Mucosa of rectum (tissue), 2 donors: ENCODE results near the gene CCDC80.

Experiments used
- H3K27ac ChIP-seq, 2 donors: one replicate each; pipeline ENCODE4 v1.7.0; 2013; ENCODE audit warnings: inconsistent platforms in 2 of 2, low read depth in 2 of 2, low read length in 2 of 2
- H3K27me3 ChIP-seq, 2 donors: one replicate each; pipeline ENCODE4 v1.7.0; 2013; ENCODE audit warnings: low read length in 2 of 2; ENCODE audit not compliant: control insufficient read depth in 2 of 2, insufficient read depth in 2 of 2
- H3K36me3 ChIP-seq, 2 donors: one replicate each; pipeline ENCODE4 v1.7.0; 2013; ENCODE audit warnings: low read length in 2 of 2; ENCODE audit not compliant: control insufficient read depth in 2 of 2, insufficient read depth in 2 of 2
- H3K4me1 ChIP-seq, 2 donors: one replicate each; pipeline ENCODE4 v1.7.0; 2013; ENCODE audit warnings: low read length in 2 of 2, mild to moderate bottlenecking in 1 of 2; ENCODE audit not compliant: control insufficient read depth in 2 of 2, insufficient read depth in 2 of 2
- H3K4me3 ChIP-seq, 2 donors: one replicate each; pipeline ENCODE4 v1.7.0; 2013; ENCODE audit warnings: low read length in 2 of 2
- H3K9ac ChIP-seq, 2 donors: one replicate each; pipeline ENCODE4 v1.7.0; 2013; ENCODE audit warnings: low read length in 2 of 2, low read depth in 1 of 2, mild to moderate bottlenecking in 1 of 2
- H3K9me3 ChIP-seq, 2 donors: one replicate each; pipeline ENCODE4 v1.7.0; 2013; ENCODE audit warnings: low read length in 2 of 2; ENCODE audit not compliant: control insufficient read depth in 2 of 2
- donor health status: healthy.
- donor health status: Normal muscosa, but diverticular disease.

CCDC80 gene

DNA sequence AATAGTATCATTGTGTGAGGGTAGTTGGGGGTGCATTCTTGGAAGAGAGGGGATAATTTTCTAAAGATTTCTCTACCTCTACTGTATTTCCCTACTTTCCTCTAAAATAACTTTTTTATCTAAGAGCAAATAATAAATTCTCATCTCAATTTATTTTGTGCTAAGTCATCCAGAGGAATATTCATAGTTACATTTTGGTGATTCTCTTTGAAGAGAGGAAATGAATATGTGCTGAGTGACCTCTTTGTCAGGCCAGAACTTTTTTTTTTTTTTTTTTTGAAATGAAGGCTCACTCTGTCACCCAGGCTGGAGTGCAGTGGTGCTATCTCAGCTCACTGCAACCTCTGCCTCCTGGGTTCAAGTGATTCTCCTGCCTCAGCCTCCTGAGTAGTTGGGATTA is 15.1 kb upstream of the CCDC80 start:
- Histone ChIP-seq H3K36me3 (no peaks in the 10 kb centered on the region), H3K9me3 (no peaks in the 10 kb centered on the region), H3K27ac (no peak overlapping the region), H3K4me1 (no peaks in the 10 kb centered on the region), H3K4me3 (no peak overlapping the region), H3K9ac (no peak overlapping the region), H3K27me3 (no peaks in the 10 kb centered on the region)

DNA sequence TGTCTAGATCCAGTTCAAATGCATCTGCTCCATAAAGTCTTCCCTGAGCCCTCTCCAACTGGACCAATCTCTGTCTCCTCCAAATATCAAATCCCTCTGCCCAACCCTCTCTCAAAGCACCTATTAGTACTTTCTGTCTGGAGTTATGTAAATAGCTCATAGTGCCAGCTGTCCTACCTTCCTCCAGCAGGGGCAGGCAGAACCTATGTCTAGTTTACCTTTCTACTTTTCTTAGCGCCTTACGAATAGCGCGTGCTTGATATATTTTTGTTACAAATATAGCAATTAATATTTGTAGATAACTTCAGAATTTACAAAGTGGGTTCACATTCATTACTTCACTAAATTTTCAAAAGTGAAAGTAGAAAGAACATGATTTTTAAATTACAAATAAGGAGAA is 14.0 kb upstream of the CCDC80 start:
- H3K4me3 ChIP-seq: no peak overlapping the region

GRCh38 chr3:112654492-112654891 is 13.5 kb upstream of the CCDC80 start:
- Histone ChIP-seq H3K4me1 (no peaks in the 10 kb centered on the region), H3K4me3 (no peak overlapping the region), H3K9ac (no peak overlapping the region), H3K27ac (no peak overlapping the region), H3K27me3 (no peaks in the 10 kb centered on the region), H3K9me3 (no peaks in the 10 kb centered on the region), H3K36me3 (no peaks in the 10 kb centered on the region)

More for the DNA sequence above, 14.0 kb upstream of the CCDC80 start:
- no peaks in the 10 kb centered on the region for H3K36me3 ChIP-seq
- H3K27me3 ChIP-seq: no peaks in the 10 kb centered on the region
- H3K9me3 ChIP-seq: no peaks in the 10 kb centered on the region
- no peak overlapping the region for H3K27ac ChIP-seq
- no peak overlapping the region for H3K9ac ChIP-seq
- H3K4me1 ChIP-seq: no peaks in the 10 kb centered on the region

DNA sequence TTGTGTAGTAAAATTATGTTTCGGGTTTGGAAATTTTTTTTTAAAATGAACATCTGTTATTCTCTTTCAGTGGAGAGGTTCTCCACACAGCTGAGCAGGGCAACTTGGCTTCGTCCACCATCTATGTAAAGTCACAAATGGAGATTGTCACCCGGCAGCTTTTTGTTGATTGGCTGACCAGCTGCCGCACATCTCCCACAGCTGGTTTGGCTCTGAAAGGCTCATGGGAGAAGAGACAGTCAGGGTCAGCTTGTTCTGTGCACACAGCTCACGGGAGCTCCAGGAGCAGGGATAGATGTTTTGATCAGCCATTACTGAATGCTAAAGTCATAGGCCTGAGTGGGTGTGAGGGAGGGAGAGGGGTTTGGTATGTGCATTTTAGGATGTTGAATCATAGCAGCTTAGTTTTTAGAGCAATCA is 12.9 kb upstream of the CCDC80 start:
- Histone ChIP-seq H3K27ac (no peak overlapping the region), H3K9ac (no peak overlapping the region)

GRCh38 chr3:112653209-112653871 is 12.4 kb upstream of the CCDC80 start:
- Histone ChIP-seq H3K4me3 (no peak overlapping the region), H3K9me3 (no peaks in the 10 kb centered on the region), H3K36me3 (no peaks in the 10 kb centered on the region), H3K9ac (no peak overlapping the region), H3K4me1 (no peaks in the 10 kb centered on the region), H3K27me3 (no peaks in the 10 kb centered on the region), H3K27ac (no peak overlapping the region)

More for the DNA sequence above, 12.9 kb upstream of the CCDC80 start:
- Histone ChIP-seq H3K4me1 (no peaks in the 10 kb centered on the region), H3K4me3 (no peak overlapping the region), H3K9me3 (no peaks in the 10 kb centered on the region), H3K27me3 (no peaks in the 10 kb centered on the region), H3K36me3 (no peaks in the 10 kb centered on the region)

DNA sequence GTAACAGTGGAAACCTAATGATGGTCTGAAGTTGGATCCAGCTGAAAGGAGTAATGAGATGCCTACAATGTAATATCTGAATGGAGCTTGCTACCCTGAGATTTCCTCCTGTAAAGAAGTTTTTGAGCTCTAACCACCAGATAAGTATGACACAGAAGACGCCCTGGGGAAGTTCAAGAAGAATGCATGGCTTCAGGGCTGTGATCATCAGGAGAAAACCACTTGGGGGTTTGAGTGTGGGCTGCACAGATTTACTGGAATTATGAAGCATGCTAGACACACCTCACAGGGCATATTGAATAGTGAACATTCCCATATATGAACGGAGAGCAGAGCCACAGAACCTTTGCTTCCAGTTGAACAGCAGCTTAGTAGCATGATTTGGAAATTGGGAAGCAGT is 10.6 kb upstream of the CCDC80 start:
- Histone ChIP-seq H3K36me3 (no peaks in the 10 kb centered on the region), H3K9me3 (no peaks in the 10 kb centered on the region), H3K27me3 (no peaks in the 10 kb centered on the region), H3K9ac (no peak overlapping the region), H3K27ac (no peak overlapping the region), H3K4me1 (no peaks in the 10 kb centered on the region), H3K4me3 (no peak overlapping the region)

- H3K9ac ChIP-seq: no peak overlapping the region
- no peaks in the 10 kb centered on the region for H3K4me1 ChIP-seq
- no peaks in the 10 kb centered on the region for H3K9me3 ChIP-seq
- no peak overlapping the region for H3K27ac ChIP-seq
- H3K27me3 ChIP-seq: no peaks in the 10 kb centered on the region
- no peak overlapping the region for H3K4me3 ChIP-seq
- no peaks in the 10 kb centered on the region for H3K36me3 ChIP-seq
These were observed 10.1 kb upstream of the CCDC80 start for GRCh38 chr3:112651071-112651470.

DNA sequence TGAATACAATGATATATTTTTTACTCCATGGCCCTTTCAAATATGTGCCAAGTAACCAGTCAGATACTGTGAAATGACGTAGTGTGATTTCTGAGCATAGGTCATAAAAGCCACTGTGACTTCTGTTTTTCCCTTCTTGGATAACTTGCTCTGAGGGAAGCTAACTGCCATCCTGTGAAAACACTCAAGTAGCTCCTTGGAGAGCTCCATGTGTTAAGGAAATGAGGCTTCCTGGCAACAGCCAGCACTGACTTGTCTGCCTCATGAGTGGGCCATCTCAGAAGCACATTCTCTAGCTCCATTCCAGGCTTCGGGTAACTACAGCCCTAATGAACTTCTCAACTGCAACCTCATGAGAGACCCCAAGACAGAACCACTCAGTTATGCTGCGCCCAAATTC is 9.5 kb upstream of the CCDC80 start:
- Histone ChIP-seq H3K4me3 (no peak overlapping the region), H3K4me1 (no peaks in the 10 kb centered on the region), H3K36me3 (no peaks in the 10 kb centered on the region), H3K27me3 (no peaks in the 10 kb centered on the region), H3K9me3 (no peaks in the 10 kb centered on the region), H3K9ac (no peak overlapping the region), H3K27ac (no peak overlapping the region)

GRCh38 chr3:112649478-112649735 is 8.5 kb upstream of the CCDC80 start:
- Histone ChIP-seq H3K27ac (no peak overlapping the region), H3K4me3 (no peak overlapping the region), H3K27me3 (no peaks in the 10 kb centered on the region), H3K36me3 (no peaks in the 10 kb centered on the region), H3K9ac (no peak overlapping the region), H3K9me3 (no peaks in the 10 kb centered on the region), H3K4me1 (no peaks in the 10 kb centered on the region)

- H3K36me3 ChIP-seq: no peaks in the 10 kb centered on the region
- no peak overlapping the region for H3K27ac ChIP-seq
These were observed 6.2 kb upstream of the CCDC80 start for GRCh38 chr3:112647122-112647521.

GRCh38 chr3:112646623-112647022 is 5.7 kb upstream of the CCDC80 start:
- no peaks in the 10 kb centered on the region for H3K9me3 ChIP-seq
- no peaks in the 10 kb centered on the region for H3K27me3 ChIP-seq
- H3K4me1 ChIP-seq: peaks cover 0 to 2% of the 10 kb centered on the region in 2 donors
- no peak overlapping the region for H3K4me3 ChIP-seq
- no peak overlapping the region for H3K27ac ChIP-seq
- H3K36me3 ChIP-seq: no peaks in the 10 kb centered on the region
- no peak overlapping the region for H3K9ac ChIP-seq

More at GRCh38 chr3:112647122-112647521, 6.2 kb upstream of the CCDC80 start:
- Histone ChIP-seq H3K4me1 (peaks cover 0 to 2% of the 10 kb centered on the region in 2 donors), H3K9me3 (no peaks in the 10 kb centered on the region), H3K4me3 (no peak overlapping the region), H3K27me3 (no peaks in the 10 kb centered on the region), H3K9ac (no peak overlapping the region)
